HepG2 (cell line): Measurements from ENCODE around the gene WNT3A. TPM values are rescaled to one million over a fixed set of nuclear protein-coding genes. Genes with fewer than 3 reads are reported as not detected.
A peak's percentile ranks its signal among the peaks of the same experiment; 100 is the strongest.

ENCODE experiments used
- BCL3 ChIP-seq: sonication (generic); formaldehyde crosslinking; IDR thresholded peaks from 2 replicates; pipeline ENCODE4 v1.5.1; 2020; ENCODE audit warnings: mild to moderate bottlenecking, missing genetic modification reagents, moderate library complexity
- CBX5 ChIP-seq: sonication (generic); formaldehyde crosslinking; IDR thresholded peaks from 2 replicates; pipeline ENCODE4 v1.4.0; 2020; ENCODE audit warnings: missing genetic modification reagents, borderline replicate concordance
- CREB1 ChIP-seq, 2 experiments: fragments of 450-650 bp in 1 of 2; IDR thresholded peaks; 2 replicates each; pipeline ENCODE4 v1.6.1; 2016 to 2017; ENCODE audit warnings: control low read depth in 1 of 2, mild to moderate bottlenecking in 1 of 2, missing compliant biosample characterization in 1 of 2, missing genetic modification characterization in 1 of 2
- LCORL ChIP-seq, 2 experiments: fragments of 450-650 bp in 1 of 2; sonication (generic) in 1 of 2; formaldehyde crosslinking in 1 of 2; IDR thresholded peaks; 2 replicates each; pipeline versions ENCODE4 v1.5.0 to v1.6.1; 2017 to 2020; ENCODE audit warnings: antibody characterized with exemption in 1 of 2, missing genetic modification reagents in 1 of 2
- PRDM10 ChIP-seq: sonication (generic); formaldehyde crosslinking; IDR thresholded peaks from 2 replicates; pipeline ENCODE4 v1.4.0; 2020; ENCODE audit warnings: low read depth, missing genetic modification reagents
- THAP9 ChIP-seq: sonication (generic); formaldehyde crosslinking; IDR thresholded peaks from 2 replicates; pipeline ENCODE4; 2020; ENCODE audit warnings: missing genetic modification reagents, mild to moderate bottlenecking, borderline replicate concordance
- ZBED4 ChIP-seq: sonication (generic); formaldehyde crosslinking; IDR thresholded peaks from 2 replicates; pipeline ENCODE4 v1.4.0; 2020; ENCODE audit warnings: missing genetic modification reagents, borderline replicate concordance
- ZFP41 ChIP-seq: sonication (generic); formaldehyde crosslinking; IDR thresholded peaks from 2 replicates; pipeline ENCODE4 v1.4.0; 2020; ENCODE audit warnings: mild to moderate bottlenecking, missing genetic modification reagents, borderline replicate concordance
- ZGPAT ChIP-seq: IDR thresholded peaks from 2 replicates; pipeline ENCODE4 v1.6.1; 2016; ENCODE audit warnings: mild to moderate bottlenecking
- ZNF207 ChIP-seq: fragments of 450-650 bp; IDR thresholded peaks from 2 replicates; pipeline ENCODE4 v1.6.1; 2016; ENCODE audit warnings: antibody characterized with exemption, borderline replicate concordance
- ZNF468 ChIP-seq: sonication (generic); formaldehyde crosslinking; IDR thresholded peaks from 2 replicates; pipeline ENCODE4 v1.8.0; 2022; ENCODE audit warnings: mild to moderate bottlenecking, moderate library complexity, missing genetic modification reagents
- ZNF766 ChIP-seq: sonication (generic); formaldehyde crosslinking; IDR thresholded peaks from 2 replicates; pipeline ENCODE4 v1.5.0; 2020; ENCODE audit warnings: missing genetic modification reagents, borderline replicate concordance
- ZNF792 ChIP-seq: IDR thresholded peaks from 2 replicates; pipeline ENCODE4 v1.6.1; 2016
- polyA plus RNA-seq, 8 experiments: library from polyadenylated mRNA; depleted of rRNA in 3 of 8; stranded (reverse) in 7 of 8; unstranded in 1 of 8; fragments of >200 nt; fragmentation: Illumina TruSeq in 4 of 8; extraction: Trizol in 4 of 8; gene quantifications; 2 replicates each; pipeline versions ENCODE4 v1.2.1 to v1.2.3, GENCODE V29; 2011 to 2016; ENCODE audit warnings: low read depth in 4 of 8, missing spikeins in 1 of 8, mixed read lengths in 1 of 8; ENCODE audit not compliant: insufficient read depth in 1 of 8
- total RNA-seq, 5 experiments: library from RNA; depleted of rRNA; stranded (reverse); fragments of >200 nt; fragmentation: Illumina TruSeq; extraction: Trizol; gene quantifications; 2 replicates each; pipeline ENCODE4 v1.2.3, GENCODE V29; 2016; ENCODE audit warnings: low read depth in 1 of 5

The WNT3A gene
- total and polyA plus RNA-seq, 2 of the 13 experiments (the other 11 are each of a cell fraction or from before 2014, with no cell fraction given) = not detected

- TF ChIP-seq PRDM10 (CRISPR knock-in tag) (no peak), ZNF792 (peak; percentile 87; the same call in 1 of the 2 replicates), CREB1 (IDR thresholded peaks at IDR 0.05) (peak; percentile 100), CREB1 (CRISPR knock-in tag; IDR thresholded peaks at IDR 0.05) (peak; percentile 94), ZGPAT (peak; percentile 96), ZBED4 (peak; percentile 92; the same call in 1 of the 2 replicates), THAP9 (CRISPR knock-in tag) (peak; percentile 93), BCL3 (peak; percentile 84), ZNF207 (no peak), ZFP41 (CRISPR knock-in tag) (peak; percentile 46; the same call in 1 of the 2 replicates), CBX5 (CRISPR knock-in tag) (0 out of 2 replicates have a peak, but pooled peaks have one; percentile 30), LCORL (IDR thresholded peaks at IDR 0.05) (no peak), LCORL (CRISPR knock-in tag; IDR thresholded peaks at IDR 0.05) (peak; percentile 90; the same call in 1 of the 2 replicates), ZNF468 (CRISPR knock-in tag) (peak; percentile 25; the same call in 1 of the 2 replicates), ZNF766 (CRISPR knock-in tag) (peak; percentile 95)
Observed at GRCh38 chr1:228102791-228103620, 96.2 kb downstream of the WNT3A start, which contains the start of gene C1orf35 (continued).
